ENCODE results near the gene DNAJC4. TPM values are rescaled to one million over a fixed set of nuclear protein-coding genes. Genes with fewer than 3 reads are reported as not detected.
A peak's percentile ranks its signal among the peaks of the same experiment; 100 is the strongest.

Gene DNAJC4
- total RNA-seq, 1 experiment from 2014 or later: 3.5 TPM

GRCh38 chr11:64269540-64270220 is 39.3 kb downstream of the DNAJC4 start:
- Histone ChIP-seq H3K4me3 (peak overlapping the region; percentile 60), H3K36me3 (peaks cover 10% of the 10 kb centered on the region)
- DNase-seq: peak; percentile 99

GRCh38 chr11:64275031-64275800 is 44.9 kb downstream of the DNAJC4 start:
- H3K4me3 ChIP-seq: no peak overlapping the region
- H3K9me3 ChIP-seq: no peaks in the 10 kb centered on the region
- peaks cover 23% of the 10 kb centered on the region for H3K36me3 ChIP-seq
- H3K27me3 ChIP-seq: no peaks in the 10 kb centered on the region
- DNase-seq: no peak

More at GRCh38 chr11:64269540-64270220, 39.3 kb downstream of the DNAJC4 start:
- Histone ChIP-seq H3K9me3 (no peaks in the 10 kb centered on the region), H3K27me3 (no peaks in the 10 kb centered on the region)

GRCh38 chr11:64275841-64276240 is 45.5 kb downstream of the DNAJC4 start:
- H3K4me3 ChIP-seq: no peak overlapping the region
- H3K36me3 ChIP-seq: peaks cover 26% of the 10 kb centered on the region
- H3K27me3 ChIP-seq: no peaks in the 10 kb centered on the region
- no peak for DNase-seq
- H3K9me3 ChIP-seq: no peaks in the 10 kb centered on the region

- peaks cover 24% of the 10 kb centered on the region for H3K36me3 ChIP-seq
- peak; percentile 95 for DNase-seq
- no peaks in the 10 kb centered on the region for H3K27me3 ChIP-seq
- H3K4me3 ChIP-seq: no peak overlapping the region
- H3K9me3 ChIP-seq: no peaks in the 10 kb centered on the region
Measured at GRCh38 chr11:64276653-64277431, 46.5 kb downstream of the DNAJC4 start.

GRCh38 chr11:64278576-64279190 is 48.3 kb downstream of the DNAJC4 start:
- no peak overlapping the region for H3K4me3 ChIP-seq
- no peaks in the 10 kb centered on the region for H3K27me3 ChIP-seq
- H3K36me3 ChIP-seq: peaks cover 34% of the 10 kb centered on the region
- DNase-seq: no peak
- no peaks in the 10 kb centered on the region for H3K9me3 ChIP-seq

- no peaks in the 10 kb centered on the region for H3K27me3 ChIP-seq
- DNase-seq: no peak
- no peaks in the 10 kb centered on the region for H3K9me3 ChIP-seq
Measured at GRCh38 chr11:64281957-64282770, 51.8 kb downstream of the DNAJC4 start.

GRCh38 chr11:64283092-64283491 is 52.7 kb downstream of the DNAJC4 start:
- no peak overlapping the region for H3K4me3 ChIP-seq
- peaks cover 21% of the 10 kb centered on the region for H3K36me3 ChIP-seq
- no peaks in the 10 kb centered on the region for H3K9me3 ChIP-seq
- no peaks in the 10 kb centered on the region for H3K27me3 ChIP-seq
- DNase-seq: no peak

More at GRCh38 chr11:64281957-64282770, 51.8 kb downstream of the DNAJC4 start:
- H3K4me3 ChIP-seq: no peak overlapping the region
- H3K36me3 ChIP-seq: peaks cover 26% of the 10 kb centered on the region

Other genes with a start within 250 kb of the DNAJC4 start
- 56.9 and 98.7 TPM in 2 replicates for gene OTUB1, start 244.1 kb upstream of the DNAJC4 start, total RNA-seq (2014; rRNA removed; shearing (Covaris generic); ENCODE audit: low replicate concordance)
- 0.25 TPM in 1 of 2 replicates, not detected in the other for gene FLRT1, start 194.6 kb upstream of the DNAJC4 start, total RNA-seq (2014; rRNA removed; shearing (Covaris generic); ENCODE audit: low replicate concordance)
- gene MACROD1, start 64.4 kb upstream of the DNAJC4 start, total RNA-seq (2014; rRNA removed; shearing (Covaris generic); ENCODE audit: low replicate concordance): 14.1 and 44.1 TPM in 2 replicates
- 254 and 287 TPM in 2 replicates for gene STIP1, start 44.4 kb upstream of the DNAJC4 start, total RNA-seq (2014; rRNA removed; shearing (Covaris generic); ENCODE audit: low replicate concordance)
- not detected in 2 replicates for gene FERMT3, start 23.8 kb upstream of the DNAJC4 start, total RNA-seq (2014; rRNA removed; shearing (Covaris generic); ENCODE audit: low replicate concordance)
- 24.6 and 26.3 TPM in 2 replicates for gene TRPT1, start 4.4 kb upstream of the DNAJC4 start, total RNA-seq (2014; rRNA removed; shearing (Covaris generic); ENCODE audit: low replicate concordance)
- 21.5 and 34.2 TPM in 2 replicates for gene NUDT22, start 4.3 kb upstream of the DNAJC4 start, total RNA-seq (2014; rRNA removed; shearing (Covaris generic); ENCODE audit: low replicate concordance)
- 9.3 and 19.0 TPM in 2 replicates for gene VEGFB, start 4.0 kb downstream of the DNAJC4 start, total RNA-seq (2014; rRNA removed; shearing (Covaris generic); ENCODE audit: low replicate concordance)
- gene FKBP2, start 10.5 kb downstream of the DNAJC4 start, total RNA-seq (2014; rRNA removed; shearing (Covaris generic); ENCODE audit: low replicate concordance): 22.8 and 50.8 TPM in 2 replicates
- gene PPP1R14B, start 16.4 kb downstream of the DNAJC4 start, total RNA-seq (2014; rRNA removed; shearing (Covaris generic); ENCODE audit: low replicate concordance): 506 and 662 TPM in 2 replicates
- gene PLCB3, start 21.0 kb downstream of the DNAJC4 start, total RNA-seq (2014; rRNA removed; shearing (Covaris generic); ENCODE audit: low replicate concordance): 24.8 and 37.4 TPM in 2 replicates
- gene BAD, start 54.1 kb downstream of the DNAJC4 start, total RNA-seq (2014; rRNA removed; shearing (Covaris generic); ENCODE audit: low replicate concordance): 127 and 166 TPM in 2 replicates
- 14.9 and 15.0 TPM in 2 replicates for gene GPR137, start 55.3 kb downstream of the DNAJC4 start, total RNA-seq (2014; rRNA removed; shearing (Covaris generic); ENCODE audit: low replicate concordance)
- gene KCNK4, start 60.8 kb downstream of the DNAJC4 start, total RNA-seq (2014; rRNA removed; shearing (Covaris generic); ENCODE audit: low replicate concordance): not detected in 2 replicates
- gene CATSPERZ, start 69.8 kb downstream of the DNAJC4 start, total RNA-seq (2014; rRNA removed; shearing (Covaris generic); ENCODE audit: low replicate concordance): not detected in 2 replicates
- gene ESRRA, start 75.0 kb downstream of the DNAJC4 start, total RNA-seq (2014; rRNA removed; shearing (Covaris generic); ENCODE audit: low replicate concordance): 52.0 and 79.2 TPM in 2 replicates
- 356 and 508 TPM in 2 replicates for gene TRMT112, start 87.0 kb downstream of the DNAJC4 start, total RNA-seq (2014; rRNA removed; shearing (Covaris generic); ENCODE audit: low replicate concordance)
- 291 and 333 TPM in 2 replicates for gene PRDX5, start 87.6 kb downstream of the DNAJC4 start, total RNA-seq (2014; rRNA removed; shearing (Covaris generic); ENCODE audit: low replicate concordance)
- gene CCDC88B, start 109.7 kb downstream of the DNAJC4 start, total RNA-seq (2014; rRNA removed; shearing (Covaris generic); ENCODE audit: low replicate concordance): 1.8 and 3.0 TPM in 2 replicates
- 73.7 and 94.2 TPM in 2 replicates for gene RPS6KA4, start 128.6 kb downstream of the DNAJC4 start, total RNA-seq (2014; rRNA removed; shearing (Covaris generic); ENCODE audit: low replicate concordance)